HG03342 (cell line): ENCODE measurements around the gene NEDD1.

ENCODE experiments used
- ATAC-seq: cut with Tn5 transposase; IDR thresholded peaks from one replicate; pipeline ENCODE4 v1.9.1; 2021; ENCODE audit warnings: mild to moderate bottlenecking, moderate library complexity; ENCODE audit not compliant: unreplicated experiment

Gene NEDD1

DNA sequence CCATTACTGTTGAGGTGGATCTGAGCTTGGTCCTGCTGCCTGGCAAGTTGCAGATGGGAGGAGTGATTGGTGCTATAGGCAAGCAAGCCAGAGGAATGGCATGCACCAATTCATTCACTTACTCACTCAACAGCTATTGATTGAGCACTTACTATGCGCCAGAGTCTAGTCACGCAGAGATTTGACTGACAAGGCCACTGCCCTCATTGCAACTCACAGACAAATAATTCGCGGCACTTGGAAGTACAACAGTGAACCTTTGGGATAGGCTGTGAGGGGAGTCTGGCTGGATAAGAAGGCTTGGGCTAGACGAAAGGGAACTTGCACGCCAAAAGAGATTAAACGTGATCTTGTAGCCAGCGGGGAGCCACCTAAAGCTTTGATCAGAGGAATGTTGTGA is 96.2 kb downstream of the NEDD1 start:
- no peak for ATAC-seq
